ENCODE results near the gene PCED1B. TPM values are rescaled to one million over a fixed set of nuclear protein-coding genes. Genes with fewer than 3 reads are reported as not detected.

Gene PCED1B
- total and polyA plus RNA-seq, 2 experiments from 2014 or later: 3.6 to 6.6 TPM

GRCh38 chr12:47210776-47211175 lies 131.4 kb downstream of the PCED1B start:
- no peaks in the 10 kb centered on the region for H3K27me3 ChIP-seq
- H2AFZ ChIP-seq: no peak overlapping the region
- no peaks in the 10 kb centered on the region for H3K79me2 ChIP-seq
- no peak for DNase-seq (ENCODE audit: low spot score)
- H4K20me1 ChIP-seq (ENCODE audit: insufficient read depth, poor library complexity, severe bottlenecking): no peaks in the 10 kb centered on the region
- no peak overlapping the region for H3K4me2 ChIP-seq
- no peak overlapping the region for H3K27ac ChIP-seq
- WGBS (ENCODE audit: low lambda C conversion rate, missing lambda C conversion rate): 97% methylated on average over 4 of the region's 4 CpGs
- no peaks in the 10 kb centered on the region for H3K9me2 ChIP-seq (replicated peaks; ENCODE audit: insufficient read depth)
- no peak overlapping the region for H3K4me3 ChIP-seq
- TF ChIP-seq CTCF (IDR thresholded peaks at IDR 0.05; ENCODE audit: poor library complexity) (no peak), EZH2phosphoT487 (IDR thresholded peaks at IDR 0.05; ENCODE audit: low read depth, severe bottlenecking, unreplicated experiment) (no peak), EZH2 (IDR thresholded peaks at IDR 0.05; ENCODE audit: borderline replicate concordance) (no peak)
- peaks cover 10% of the 10 kb centered on the region for H3K4me1 ChIP-seq (ENCODE audit: insufficient read depth)
- H3K9me3 ChIP-seq (ENCODE audit: low read depth): no peaks in the 10 kb centered on the region
- no peaks in the 10 kb centered on the region for H3K36me3 ChIP-seq (replicated peaks; ENCODE audit: insufficient read depth, low read depth)

DNA sequence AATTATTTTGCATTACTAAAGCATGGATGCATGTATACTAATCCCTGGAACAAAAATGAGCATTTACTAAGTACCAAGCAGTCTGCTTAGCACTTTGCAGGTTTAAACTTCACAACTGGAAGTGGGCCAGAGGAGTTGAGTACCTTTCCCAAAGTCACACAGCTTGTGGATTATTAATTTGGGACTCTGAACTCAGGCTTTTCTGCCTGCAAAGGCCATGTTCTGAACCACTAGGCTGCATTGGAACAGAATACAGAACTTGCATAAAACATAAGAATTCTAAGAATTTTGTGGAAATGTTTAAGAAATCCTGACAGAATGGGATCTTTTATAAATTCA lies 133.2 kb downstream of the PCED1B start:
- no peak overlapping the region for H2AFZ ChIP-seq
- peaks cover 5% of the 10 kb centered on the region for H3K4me1 ChIP-seq (ENCODE audit: insufficient read depth)
- H3K9me2 ChIP-seq (replicated peaks; ENCODE audit: insufficient read depth): no peaks in the 10 kb centered on the region
- DNase-seq (ENCODE audit: low spot score): no peak
- no peaks in the 10 kb centered on the region for H4K20me1 ChIP-seq (ENCODE audit: insufficient read depth, poor library complexity, severe bottlenecking)
- H3K27me3 ChIP-seq: no peaks in the 10 kb centered on the region
- H3K36me3 ChIP-seq (replicated peaks; ENCODE audit: insufficient read depth, low read depth): no peaks in the 10 kb centered on the region
- no peak overlapping the region for H3K4me2 ChIP-seq
- TF ChIP-seq CTCF (IDR thresholded peaks at IDR 0.05; ENCODE audit: poor library complexity) (no peak), EZH2 (IDR thresholded peaks at IDR 0.05; ENCODE audit: borderline replicate concordance) (no peak), EZH2phosphoT487 (IDR thresholded peaks at IDR 0.05; ENCODE audit: low read depth, severe bottlenecking, unreplicated experiment) (no peak)
- no peak overlapping the region for H3K27ac ChIP-seq
- no peak overlapping the region for H3K4me3 ChIP-seq
- no peaks in the 10 kb centered on the region for H3K79me2 ChIP-seq
- no peaks in the 10 kb centered on the region for H3K9me3 ChIP-seq (ENCODE audit: low read depth)

- Histone ChIP-seq H3K4me1 (ENCODE audit: insufficient read depth) (no peaks in the 10 kb centered on the region), H3K4me3 (no peak overlapping the region), H3K79me2 (no peaks in the 10 kb centered on the region), H3K4me2 (no peak overlapping the region), H3K9me2 (replicated peaks; ENCODE audit: insufficient read depth) (no peaks in the 10 kb centered on the region), H3K27ac (no peak overlapping the region), H2AFZ (no peak overlapping the region), H4K20me1 (ENCODE audit: insufficient read depth, poor library complexity, severe bottlenecking) (no peaks in the 10 kb centered on the region), H3K27me3 (no peaks in the 10 kb centered on the region), H3K9me3 (ENCODE audit: low read depth) (no peaks in the 10 kb centered on the region), H3K36me3 (replicated peaks; ENCODE audit: insufficient read depth, low read depth) (no peaks in the 10 kb centered on the region)
- TF ChIP-seq EZH2phosphoT487 (IDR thresholded peaks at IDR 0.05; ENCODE audit: low read depth, severe bottlenecking, unreplicated experiment) (no peak), CTCF (IDR thresholded peaks at IDR 0.05; ENCODE audit: poor library complexity) (no peak), EZH2 (IDR thresholded peaks at IDR 0.05; ENCODE audit: borderline replicate concordance) (no peak)
- no peak for DNase-seq (ENCODE audit: low spot score)
- 82% methylated on average over 3 of the region's 3 CpGs for WGBS (ENCODE audit: low lambda C conversion rate, missing lambda C conversion rate)
Observed at GRCh38 chr12:47213396-47213795, 134.0 kb downstream of the PCED1B start.

- no peak overlapping the region for H3K27ac ChIP-seq
- no peaks in the 10 kb centered on the region for H3K4me1 ChIP-seq (ENCODE audit: insufficient read depth)
- no peaks in the 10 kb centered on the region for H3K9me2 ChIP-seq (replicated peaks; ENCODE audit: insufficient read depth)
- H3K4me3 ChIP-seq: no peak overlapping the region
- H3K27me3 ChIP-seq: no peaks in the 10 kb centered on the region
- no peaks in the 10 kb centered on the region for H4K20me1 ChIP-seq (ENCODE audit: insufficient read depth, poor library complexity, severe bottlenecking)
- no peak overlapping the region for H2AFZ ChIP-seq
- no peaks in the 10 kb centered on the region for H3K79me2 ChIP-seq
- TF ChIP-seq EZH2phosphoT487 (IDR thresholded peaks at IDR 0.05; ENCODE audit: low read depth, severe bottlenecking, unreplicated experiment) (no peak), CTCF (IDR thresholded peaks at IDR 0.05; ENCODE audit: poor library complexity) (no peak), EZH2 (IDR thresholded peaks at IDR 0.05; ENCODE audit: borderline replicate concordance) (no peak)
- no peak for DNase-seq (ENCODE audit: low spot score)
- WGBS (ENCODE audit: low lambda C conversion rate, missing lambda C conversion rate): 82% methylated on average over 3 of the region's 3 CpGs
- no peaks in the 10 kb centered on the region for H3K36me3 ChIP-seq (replicated peaks; ENCODE audit: insufficient read depth, low read depth)
- H3K9me3 ChIP-seq (ENCODE audit: low read depth): no peaks in the 10 kb centered on the region
- H3K4me2 ChIP-seq: no peak overlapping the region
Observed at GRCh38 chr12:47214001-47214619, 134.7 kb downstream of the PCED1B start.
